Measurements from ENCODE around the gene SLC6A11. TPM values are rescaled to one million over a fixed set of nuclear protein-coding genes. Genes with fewer than 3 reads are reported as not detected.

SLC6A11 gene
- polyA plus RNA-seq, 2 of the 4 experiments (the other 2 are of a cell fraction): 0.03 TPM

- ATAC-seq (no peak), DNase-seq (ENCODE audit: low read depth in 1 of 2, low spot score in 1 of 2) (no peak), FAIRE-seq (no peak)
- ChIA-PET CTCF (interaction anchor here (1.2 to 9.0 kb wide), 4 partner anchors 18 to 227 kb away, joined by 3 to 72 read pairs (median 21); no protein-coding TSS in a partner anchor), POLR2A (no interaction called here)
- Histone ChIP-seq H3K4me3 (no peak overlapping the region), H3K27ac (no peak overlapping the region), H3K4me1 (peaks cover 4% of the 10 kb centered on the region; the same call in 2 of the 3 replicates), H3K9me3 (peaks cover 4% of the 10 kb centered on the region; the same call in 1 of the 3 replicates), H3K4me2 (no peak overlapping the region)
- TF ChIP-seq HOXB5 (CRISPR knock-in tag; IDR thresholded peaks at IDR 0.05) (no peak), ZFP36 (IDR thresholded peaks at IDR 0.05; ENCODE audit: borderline replicate concordance, partially characterized antibody) (no peak), SMC3 (IDR thresholded peaks at IDR 0.05) (no peak), HDAC2 (IDR thresholded peaks at IDR 0.05) (no peak), REST (IDR thresholded peaks at IDR 0.05) (no peak), CTCF (IDR thresholded peaks at IDR 0.05) (no peak), POLR2AphosphoS2 (conservative IDR thresholded peaks at IDR 0.05; ENCODE audit: low read length) (no peak), RFX5 (IDR thresholded peaks at IDR 0.05) (no peak), JUN (IDR thresholded peaks at IDR 0.05) (no peak), CBX8 (IDR thresholded peaks at IDR 0.05) (no peak)
- 12% methylated on average over 1 of the region's 1 CpG for WGBS (ENCODE audit: missing lambda C conversion rate)
Observed at GRCh38 chr3:10985181-10985580, 169.2 kb downstream of the SLC6A11 start.

DNA sequence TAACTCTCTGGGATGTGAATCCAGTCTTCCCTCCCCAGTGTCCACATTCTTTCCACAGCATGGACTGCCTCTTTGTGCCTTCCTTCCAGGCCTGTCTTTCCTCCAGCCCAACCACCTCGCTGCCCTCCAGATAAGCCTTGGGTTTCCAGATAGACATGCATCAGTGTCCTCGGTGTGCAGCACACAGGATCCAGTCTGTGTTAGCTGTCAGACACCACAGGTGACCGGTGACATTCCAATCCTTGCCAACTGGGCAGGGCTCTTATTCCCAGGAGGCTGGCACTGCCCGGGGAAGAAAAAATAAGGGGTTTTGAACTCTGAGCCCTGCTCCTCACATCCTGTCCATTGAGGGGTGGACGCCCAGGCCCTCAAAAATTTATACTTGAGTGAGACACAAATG, 170.6 kb downstream of the SLC6A11 start:
- Histone ChIP-seq H3K4me3 (no peak overlapping the region), H3K9me3 (no peaks in the 10 kb centered on the region), H3K4me2 (no peak overlapping the region), H3K27ac (no peak overlapping the region), H3K4me1 (peaks cover 4% of the 10 kb centered on the region; the same call in 2 of the 3 replicates)
- POLR2A ChIA-PET: no interaction called here
- FAIRE-seq (no peak), DNase-seq (ENCODE audit: low read depth in 1 of 2, low spot score in 1 of 2) (no peak), ATAC-seq (no peak)
- TF ChIP-seq, protein P1, sequence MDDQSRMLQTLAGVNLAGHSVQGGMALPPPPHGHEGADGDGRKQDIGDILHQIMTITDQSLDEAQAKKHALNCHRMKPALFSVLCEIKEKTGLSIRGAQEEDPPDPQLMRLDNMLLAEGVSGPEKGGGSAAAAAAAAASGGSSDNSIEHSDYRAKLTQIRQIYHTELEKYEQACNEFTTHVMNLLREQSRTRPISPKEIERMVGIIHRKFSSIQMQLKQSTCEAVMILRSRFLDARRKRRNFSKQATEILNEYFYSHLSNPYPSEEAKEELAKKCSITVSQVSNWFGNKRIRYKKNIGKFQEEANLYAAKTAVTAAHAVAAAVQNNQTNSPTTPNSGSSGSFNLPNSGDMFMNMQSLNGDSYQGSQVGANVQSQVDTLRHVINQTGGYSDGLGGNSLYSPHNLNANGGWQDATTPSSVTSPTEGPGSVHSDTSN (IDR thresholded peaks at IDR 0.05): no peak
- TF ChIP-seq SMC3 (IDR thresholded peaks at IDR 0.05) (no peak), PHF8 (IDR thresholded peaks at IDR 0.05; ENCODE audit: borderline replicate concordance, low read depth) (no peak), JUNB (IDR thresholded peaks at IDR 0.05) (no peak), BCL3 (IDR thresholded peaks at IDR 0.05) (no peak), USF2 (IDR thresholded peaks at IDR 0.05) (no peak), ZNF302 (CRISPR knock-in tag; IDR thresholded peaks at IDR 0.05) (no peak), KDM5A (IDR thresholded peaks at IDR 0.05) (no peak)
- CTCF ChIA-PET: interaction anchor here (0.7 to 9.0 kb wide), 8 partner anchors 12 to 228 kb away, joined by 3 to 72 read pairs (median 3); no protein-coding TSS in a partner anchor
- WGBS (ENCODE audit: missing lambda C conversion rate): 29% methylated on average over 5 of the region's 5 CpGs
